LNCAP (cell line): ENCODE measurements around the gene AFG3L2.

Source experiments
- CTCF ChIP-seq: fragments of 450-650 bp; IDR thresholded peaks from 2 replicates; pipeline ENCODE4 v1.5.1; 2017; ENCODE audit warnings: mild to moderate bottlenecking

Gene AFG3L2

GRCh38 chr18:12376034-12376753 is 833 bp downstream of the AFG3L2 start:
- TF ChIP-seq CTCF = no peak

GRCh38 chr18:12374401-12374800 is 2.6 kb downstream of the AFG3L2 start:
- no peak for TF ChIP-seq CTCF

- no peak for TF ChIP-seq CTCF
These were observed 3.3 kb downstream of the AFG3L2 start for GRCh38 chr18:12373771-12374116.

GRCh38 chr18:12373116-12373770 is 3.8 kb downstream of the AFG3L2 start:
- TF ChIP-seq CTCF = no peak

GRCh38 chr18:12372406-12372805 is 4.6 kb downstream of the AFG3L2 start:
- no peak for TF ChIP-seq CTCF

GRCh38 chr18:12371590-12371989 is 5.4 kb downstream of the AFG3L2 start:
- no peak for TF ChIP-seq CTCF

GRCh38 chr18:12369211-12369610 is 7.8 kb downstream of the AFG3L2 start:
- TF ChIP-seq CTCF = no peak
